Ovary (tissue), 3 donors: ENCODE measurements around the gene CBX2.

ENCODE experiments used
- CTCF ChIP-seq, 3 donors: fragments of 450-650 bp in 2 of 3; fragments of 200-600 bp in 1 of 3; IDR thresholded peaks; one replicate each; pipeline versions ENCODE4 v1.5.1 to v1.8.0; 2016 to 2022; ENCODE audit warnings: antibody characterized with exemption in 3 of 3, mild to moderate bottlenecking in 1 of 3
- POLR2A ChIP-seq: fragments of 450-650 bp; IDR thresholded peaks from one replicate; pipeline ENCODE4 v1.6.1; 2017; ENCODE audit warnings: antibody characterized with exemption, mild to moderate bottlenecking, moderate library complexity
- donor health status: DM: no; HTN: no; CAD: no.

DNA sequence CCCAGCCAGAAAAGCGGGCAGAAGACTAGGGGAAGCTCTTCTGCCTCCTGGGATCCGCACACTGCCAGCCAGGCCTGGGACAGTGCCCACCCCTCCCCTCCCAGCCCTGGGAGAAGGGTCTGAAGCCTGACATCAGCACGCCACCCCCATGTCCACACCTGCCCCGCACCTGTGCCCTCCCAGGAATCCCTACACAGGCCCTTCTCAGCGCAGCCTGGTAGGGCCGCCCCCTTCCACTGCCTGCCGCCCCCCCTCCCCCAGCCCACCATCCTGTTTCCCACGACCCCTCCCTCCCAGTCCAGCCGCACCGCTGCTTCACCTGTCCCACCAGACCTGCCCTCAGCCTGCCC, 36.6 kb upstream of the CBX2 start:
- TF ChIP-seq POLR2A (no peak), CTCF (IDR thresholded peaks at IDR 0.05) (no peak)
